Ectodermal cell (in vitro differentiated cells): ENCODE results near the gene UQCRH.
"Not testable (repeated sequence)": the region's sequence is repeated elsewhere in the genome, so short reads cannot be mapped to it uniquely, and the experiment has no call there.

Experiments
- H3K27ac ChIP-seq: 2 replicates; pipeline ENCODE4 v1.7.0; 2013; ENCODE audit warnings: mild to moderate bottlenecking, low read depth, low read length; ENCODE audit not compliant: insufficient read depth, poor library complexity, severe bottlenecking
- H3K27me3 ChIP-seq: 2 replicates; pipeline ENCODE4 v1.7.0; 2013; ENCODE audit warnings: mild to moderate bottlenecking, low read length; ENCODE audit not compliant: insufficient read depth, control insufficient read depth, poor library complexity, severe bottlenecking
- H3K36me3 ChIP-seq: one replicate; pipeline ENCODE4 v1.7.0; 2013; ENCODE audit warnings: low read length; ENCODE audit not compliant: control insufficient read depth, insufficient read depth
- H3K4me1 ChIP-seq: one replicate; pipeline ENCODE4 v1.7.0; 2013; ENCODE audit warnings: low read length; ENCODE audit not compliant: control insufficient read depth, insufficient read depth
- H3K4me3 ChIP-seq: 2 replicates; pipeline ENCODE4 v1.7.0; 2013; ENCODE audit warnings: low read depth, low read length, control low read depth; ENCODE audit not compliant: insufficient read depth
- H3K9me3 ChIP-seq: 2 replicates; pipeline ENCODE4 v1.7.0; 2013; ENCODE audit warnings: mild to moderate bottlenecking, low read length, moderate library complexity; ENCODE audit not compliant: control insufficient read depth
- WGBS, 2 experiments: methylation state at CpG; one replicate each; pipeline ENCODE4 v1.1.7; 2013; ENCODE audit warnings: missing lambda C conversion rate in 2 of 2; 5-methylcytosine and 5-hydroxymethylcytosine counted together

The UQCRH gene

GRCh38 chr1:46331786-46332540, 28.5 kb downstream of the UQCRH start:
- H3K9me3 ChIP-seq, H3K4me3 ChIP-seq, H3K4me1 ChIP-seq, H3K27me3 ChIP-seq, H3K36me3 ChIP-seq: not testable (repeated sequence)
- peak overlapping the region; percentile 44 for H3K27ac ChIP-seq
- 43 to 44% methylated on average over 22 to 24 of the region's 24 CpGs for WGBS, 2 experiments

- H3K27me3 ChIP-seq = no peaks in the 10 kb centered on the region
- H3K4me1 ChIP-seq = no peaks in the 10 kb centered on the region
- no peak overlapping the region for H3K4me3 ChIP-seq
- 76 to 79% methylated on average over 9 of the region's 9 CpGs for WGBS, 2 experiments
- no peaks in the 10 kb centered on the region for H3K9me3 ChIP-seq
- no peaks in the 10 kb centered on the region for H3K36me3 ChIP-seq
- no peak overlapping the region for H3K27ac ChIP-seq
Measured at GRCh38 chr1:46333300-46334029, 30.0 kb downstream of the UQCRH start.

GRCh38 chr1:46334030-46334384, 30.5 kb downstream of the UQCRH start:
- WGBS, 2 experiments = 92 to 94% methylated on average over 2 of the region's 2 CpGs
- no peaks in the 10 kb centered on the region for H3K4me1 ChIP-seq
- no peaks in the 10 kb centered on the region for H3K9me3 ChIP-seq
- no peak overlapping the region for H3K4me3 ChIP-seq
- no peak overlapping the region for H3K27ac ChIP-seq
- no peaks in the 10 kb centered on the region for H3K36me3 ChIP-seq
- H3K27me3 ChIP-seq = no peaks in the 10 kb centered on the region

GRCh38 chr1:46335081-46335480, 31.6 kb downstream of the UQCRH start:
- Histone ChIP-seq H3K27me3 (no peaks in the 10 kb centered on the region), H3K36me3 (no peaks in the 10 kb centered on the region), H3K4me1 (no peaks in the 10 kb centered on the region), H3K9me3 (no peaks in the 10 kb centered on the region), H3K27ac (no peak overlapping the region), H3K4me3 (no peak overlapping the region)
- 88 to 100% methylated on average over 1 to 2 of the region's 3 CpGs for WGBS, 2 experiments

- H3K27me3 ChIP-seq, H3K4me1 ChIP-seq, H3K4me3 ChIP-seq, H3K27ac ChIP-seq, H3K36me3 ChIP-seq, H3K9me3 ChIP-seq: not testable (repeated sequence)
- 90 to 94% methylated on average over 8 to 9 of the region's 14 CpGs for WGBS, 2 experiments
Measured at GRCh38 chr1:46337409-46337808, 33.9 kb downstream of the UQCRH start.

GRCh38 chr1:46340404-46341221, 37.1 kb downstream of the UQCRH start, which contains the start of gene NSUN4:
Gene NSUN4, plus strand, starts transcription at chr1:46340807. Its CDS starts 20 bp downstream, at chr1:46340827.
- H3K36me3 ChIP-seq = peaks cover 6% of the 10 kb centered on the region
- H3K27ac ChIP-seq = peak within 1 kb of the TSS; percentile 87
- no peaks in the 10 kb centered on the region for H3K4me1 ChIP-seq
- H3K4me3 ChIP-seq = peak within 1 kb of the TSS; percentile 88
- no peaks in the 10 kb centered on the region for H3K9me3 ChIP-seq
- no peaks in the 10 kb centered on the region for H3K27me3 ChIP-seq
- 0 to 1% methylated on average over 53 of the region's 53 CpGs for WGBS, 2 experiments

- Histone ChIP-seq H3K27me3 (no peaks in the 10 kb centered on the region), H3K36me3 (peaks cover 6% of the 10 kb centered on the region), H3K4me1 (no peaks in the 10 kb centered on the region), H3K4me3 (peak overlapping the region; percentile 88), H3K27ac (peak overlapping the region; percentile 87), H3K9me3 (no peaks in the 10 kb centered on the region)
- 62% methylated on average over 31 of the region's 31 CpGs for WGBS, 2 experiments
Measured at GRCh38 chr1:46341222-46342083, 38.0 kb downstream of the UQCRH start.

GRCh38 chr1:46342084-46342656, 38.7 kb downstream of the UQCRH start:
- Histone ChIP-seq H3K27me3 (no peaks in the 10 kb centered on the region), H3K4me3 (no peak overlapping the region), H3K27ac (no peak overlapping the region), H3K36me3 (peaks cover 6% of the 10 kb centered on the region), H3K9me3 (no peaks in the 10 kb centered on the region), H3K4me1 (no peaks in the 10 kb centered on the region)
- WGBS, 2 experiments = 93 to 96% methylated on average over 6 of the region's 6 CpGs

GRCh38 chr1:46342677-46343350, 39.3 kb downstream of the UQCRH start:
- H3K27ac ChIP-seq = no peak overlapping the region
- no peak overlapping the region for H3K4me3 ChIP-seq
- no peaks in the 10 kb centered on the region for H3K9me3 ChIP-seq
- WGBS, 2 experiments = 94 to 95% methylated on average over 8 of the region's 8 CpGs
- H3K4me1 ChIP-seq = no peaks in the 10 kb centered on the region
- peaks cover 10% of the 10 kb centered on the region for H3K36me3 ChIP-seq
- no peaks in the 10 kb centered on the region for H3K27me3 ChIP-seq
